Hepatocyte (in vitro differentiated cells): Measurements from ENCODE around the gene USP8.
"Not testable (repeated sequence)": the region's sequence is repeated elsewhere in the genome, so short reads cannot be mapped to it uniquely, and the experiment has no call there.

Experiments
- EZH2 ChIP-seq: fragments of 200-600 bp; sonication (generic); IDR thresholded peaks from 2 replicates; pipeline ENCODE4 v1.6.1; 2016; ENCODE audit warnings: antibody characterized with exemption, mild to moderate bottlenecking, borderline replicate concordance
- EZH2phosphoT487 ChIP-seq: fragments of 200-600 bp; sonication (generic); IDR thresholded peaks from one replicate; pipeline ENCODE4 v1.6.1; 2018; ENCODE audit warnings: antibody characterized with exemption, mild to moderate bottlenecking, low read depth, moderate library complexity; ENCODE audit not compliant: unreplicated experiment, severe bottlenecking
- TF ChIP-seq, protein P1 (sequence below): fragments of 200-600 bp; sonication (generic); IDR thresholded peaks from 2 replicates; pipeline ENCODE4 v1.5.1; 2016; ENCODE audit warnings: antibody characterized with exemption, mild to moderate bottlenecking; ENCODE audit not compliant: poor library complexity

DNA sequence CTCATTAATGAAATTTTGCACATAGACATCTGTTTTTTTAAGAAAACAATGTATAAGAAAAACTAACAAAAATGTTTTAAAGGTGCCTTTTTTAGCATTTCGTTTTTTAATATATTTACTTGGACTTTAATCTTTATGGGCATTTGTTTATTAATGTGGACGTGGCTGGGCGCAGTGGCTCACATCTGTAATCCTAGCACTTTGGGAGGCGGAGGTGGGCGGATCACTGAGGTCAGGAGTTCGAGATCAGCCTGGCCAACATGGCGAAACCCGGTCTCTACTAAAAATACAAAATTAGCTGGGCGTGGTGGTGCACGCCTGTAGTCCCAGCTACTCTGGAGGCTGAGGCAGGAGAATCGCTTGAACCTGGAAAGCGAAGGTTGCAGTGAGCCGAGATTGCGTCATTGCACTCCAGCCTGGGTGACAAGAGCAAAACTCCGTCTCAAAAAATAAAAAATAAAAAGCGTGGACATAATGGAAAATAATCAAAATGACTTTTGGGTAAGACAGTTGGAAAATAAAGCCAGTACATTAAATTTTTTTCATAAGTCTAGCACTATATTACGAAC lies 1.6 kb downstream of the USP8 start:
- not testable (repeated sequence) for TF ChIP-seq EZH2, EZH2phosphoT487
- TF ChIP-seq, protein P1, sequence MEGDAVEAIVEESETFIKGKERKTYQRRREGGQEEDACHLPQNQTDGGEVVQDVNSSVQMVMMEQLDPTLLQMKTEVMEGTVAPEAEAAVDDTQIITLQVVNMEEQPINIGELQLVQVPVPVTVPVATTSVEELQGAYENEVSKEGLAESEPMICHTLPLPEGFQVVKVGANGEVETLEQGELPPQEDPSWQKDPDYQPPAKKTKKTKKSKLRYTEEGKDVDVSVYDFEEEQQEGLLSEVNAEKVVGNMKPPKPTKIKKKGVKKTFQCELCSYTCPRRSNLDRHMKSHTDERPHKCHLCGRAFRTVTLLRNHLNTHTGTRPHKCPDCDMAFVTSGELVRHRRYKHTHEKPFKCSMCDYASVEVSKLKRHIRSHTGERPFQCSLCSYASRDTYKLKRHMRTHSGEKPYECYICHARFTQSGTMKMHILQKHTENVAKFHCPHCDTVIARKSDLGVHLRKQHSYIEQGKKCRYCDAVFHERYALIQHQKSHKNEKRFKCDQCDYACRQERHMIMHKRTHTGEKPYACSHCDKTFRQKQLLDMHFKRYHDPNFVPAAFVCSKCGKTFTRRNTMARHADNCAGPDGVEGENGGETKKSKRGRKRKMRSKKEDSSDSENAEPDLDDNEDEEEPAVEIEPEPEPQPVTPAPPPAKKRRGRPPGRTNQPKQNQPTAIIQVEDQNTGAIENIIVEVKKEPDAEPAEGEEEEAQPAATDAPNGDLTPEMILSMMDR, result not testable (repeated sequence)
